SU-DHL-6 (cell line): ENCODE measurements around the gene KIF1A.

Experiments
- H2AFZ ChIP-seq: fragments of 200-600 bp; sonication (generic); 2 replicates; pipeline ENCODE4 v1.6.1; 2014; ENCODE audit warnings: low read depth, mild to moderate bottlenecking, moderate library complexity, mixed read lengths, antibody characterized with exemption, low read length; ENCODE audit not compliant: severe bottlenecking
- H3F3A ChIP-seq: fragments of 200-600 bp; shearing (Covaris generic); 2 replicates; pipeline ENCODE4 v1.6.0; 2016; ENCODE audit warnings: antibody characterized with exemption, mild to moderate bottlenecking; ENCODE audit not compliant: insufficient read depth
- H3K27ac ChIP-seq: fragments of 200-600 bp; sonication (generic); 2 replicates; pipeline ENCODE4 v1.5.1; 2016; ENCODE audit warnings: low read depth, mild to moderate bottlenecking, low read length, moderate library complexity, mixed read lengths
- H3K27me3 ChIP-seq: fragments of 200-600 bp; sonication (generic), shearing (Covaris generic); 2 replicates; pipeline ENCODE4 v1.6.0; 2014; ENCODE audit warnings: mild to moderate bottlenecking, low read length
- H3K36me3 ChIP-seq: fragments of 200-600 bp; sonication (generic); 2 replicates; pipeline ENCODE4 v1.6.1; 2014; ENCODE audit warnings: mild to moderate bottlenecking, low read length, mixed read lengths
- H3K4me2 ChIP-seq: fragments of 300-600, 200-600 bp; shearing (Covaris generic), sonication (generic); 2 replicates; pipeline ENCODE4 v1.6.0; 2014; ENCODE audit warnings: low read length, low read depth, mild to moderate bottlenecking; ENCODE audit not compliant: poor library complexity, severe bottlenecking
- H3K4me3 ChIP-seq: fragments of 200-600 bp; sonication (generic); 2 replicates; pipeline ENCODE4 v1.5.1; 2014; ENCODE audit warnings: antibody characterized with exemption, low read length, mild to moderate bottlenecking, mixed read lengths; ENCODE audit not compliant: insufficient read depth, poor library complexity, severe bottlenecking
- H3K79me2 ChIP-seq: fragments of 200-600 bp; sonication (generic); 2 replicates; pipeline ENCODE4 v1.6.1; 2014; ENCODE audit warnings: mild to moderate bottlenecking, low read length, moderate library complexity; ENCODE audit not compliant: insufficient read depth
- H3K9ac ChIP-seq: fragments of 200-600 bp; sonication (generic); 2 replicates; pipeline ENCODE4 v1.7.0; 2014; ENCODE audit warnings: mild to moderate bottlenecking, low read length
- H3K9me2 ChIP-seq: fragments of 200-600 bp; sonication (generic); replicated peaks from 2 replicates; pipeline ENCODE4 v1.6.1; 2014; ENCODE audit warnings: low read length; ENCODE audit not compliant: insufficient read depth
- H3K9me3 ChIP-seq: fragments of 200-600 bp; sonication (generic); 2 replicates; pipeline ENCODE4 v1.6.1; 2014; ENCODE audit warnings: low read length, mixed read lengths; ENCODE audit not compliant: insufficient read depth
- H4K20me1 ChIP-seq: fragments of 200-600 bp; sonication (generic); 2 replicates; pipeline ENCODE4 v1.6.1; 2014; ENCODE audit warnings: low read depth, mild to moderate bottlenecking, antibody characterized with exemption, low read length, moderate library complexity, mixed read lengths
- CTCF ChIP-seq: fragments of 200-600 bp; sonication (generic); IDR thresholded peaks from one replicate; pipeline ENCODE4 v1.5.1; 2017; ENCODE audit warnings: antibody characterized with exemption, mild to moderate bottlenecking, low read length, moderate library complexity; ENCODE audit not compliant: insufficient read depth, poor library complexity, severe bottlenecking
- EZH2phosphoT487 ChIP-seq: fragments of 200-600 bp; sonication (generic), shearing (Covaris generic); conservative IDR thresholded peaks from 2 replicates; pipeline ENCODE4 v1.6.1; 2018; ENCODE audit warnings: mild to moderate bottlenecking, antibody characterized with exemption, low read length, moderate library complexity, mixed read lengths

KIF1A gene

GRCh38 chr2:240726876-240727275, 93.1 kb downstream of the KIF1A start:
- Histone ChIP-seq H3K9me2 (no peaks in the 10 kb centered on the region), H4K20me1 (no peaks in the 10 kb centered on the region), H2AFZ (no peak overlapping the region), H3K4me3 (no peak overlapping the region), H3K36me3 (no peaks in the 10 kb centered on the region), H3K4me2 (no peak overlapping the region), H3K9me3 (no peaks in the 10 kb centered on the region), H3F3A (no peaks in the 10 kb centered on the region), H3K27ac (no peak overlapping the region), H3K9ac (no peak overlapping the region), H3K79me2 (no peaks in the 10 kb centered on the region), H3K27me3 (no peaks in the 10 kb centered on the region)
- TF ChIP-seq EZH2phosphoT487, result no peak
- TF ChIP-seq CTCF, result no peak

- H3K9me2 ChIP-seq, result no peaks in the 10 kb centered on the region
- H3K27me3 ChIP-seq, result no peaks in the 10 kb centered on the region
- no peak overlapping the region for H3K27ac ChIP-seq
Measured at GRCh38 chr2:240725671-240726070, 94.3 kb downstream of the KIF1A start.

GRCh38 chr2:240725266-240725665, 94.8 kb downstream of the KIF1A start:
- H4K20me1 ChIP-seq, result no peaks in the 10 kb centered on the region
- no peak overlapping the region for H2AFZ ChIP-seq
- H3K9me2 ChIP-seq, result no peaks in the 10 kb centered on the region
- H3K4me2 ChIP-seq, result no peak overlapping the region
- H3K27ac ChIP-seq, result no peak overlapping the region
- no peaks in the 10 kb centered on the region for H3K36me3 ChIP-seq
- no peaks in the 10 kb centered on the region for H3K9me3 ChIP-seq
- no peak overlapping the region for H3K9ac ChIP-seq
- no peaks in the 10 kb centered on the region for H3K79me2 ChIP-seq
- no peak overlapping the region for H3K4me3 ChIP-seq
- no peaks in the 10 kb centered on the region for H3F3A ChIP-seq
- no peaks in the 10 kb centered on the region for H3K27me3 ChIP-seq
- TF ChIP-seq CTCF (no peak), EZH2phosphoT487 (no peak)

More at GRCh38 chr2:240725671-240726070, 94.3 kb downstream of the KIF1A start:
- TF ChIP-seq EZH2phosphoT487 (no peak), CTCF (no peak)
- Histone ChIP-seq H3K4me2 (no peak overlapping the region), H3K9me3 (no peaks in the 10 kb centered on the region), H2AFZ (no peak overlapping the region), H3K9ac (no peak overlapping the region), H3F3A (no peaks in the 10 kb centered on the region), H3K4me3 (no peak overlapping the region), H3K79me2 (no peaks in the 10 kb centered on the region), H4K20me1 (no peaks in the 10 kb centered on the region), H3K36me3 (no peaks in the 10 kb centered on the region)

- no peak overlapping the region for H3K9ac ChIP-seq
- H4K20me1 ChIP-seq, result no peaks in the 10 kb centered on the region
- H2AFZ ChIP-seq, result no peak overlapping the region
- no peaks in the 10 kb centered on the region for H3K79me2 ChIP-seq
- no peak overlapping the region for H3K27ac ChIP-seq
- no peak for TF ChIP-seq CTCF
- TF ChIP-seq EZH2phosphoT487, result no peak
- H3K9me3 ChIP-seq, result no peaks in the 10 kb centered on the region
- H3K4me2 ChIP-seq, result no peak overlapping the region
- H3F3A ChIP-seq, result no peaks in the 10 kb centered on the region
- H3K27me3 ChIP-seq, result no peaks in the 10 kb centered on the region
- H3K9me2 ChIP-seq, result no peaks in the 10 kb centered on the region
- H3K4me3 ChIP-seq, result no peak overlapping the region
- no peaks in the 10 kb centered on the region for H3K36me3 ChIP-seq
Measured at GRCh38 chr2:240724431-240724830, 95.6 kb downstream of the KIF1A start.
